Osteocyte (in vitro differentiated cells): Measurements from ENCODE around the gene SPINT2. TPM values are rescaled to one million over a fixed set of nuclear protein-coding genes. Genes with fewer than 3 reads are reported as not detected.
A peak's percentile ranks its signal among the peaks of the same experiment; 100 is the strongest.
"Not testable (repeated sequence)": the region's sequence is repeated elsewhere in the genome, so short reads cannot be mapped to it uniquely, and the experiment has no call there.

ENCODE experiments used
- DNase-seq: peaks from one replicate; pipeline ENCODE4 v3.0.0; 2021; ENCODE audit warnings: mixed read lengths; ENCODE audit not compliant: unreplicated experiment; ENCODE audit errors: extremely low spot score
- H3K27ac Mint-ChIP-seq: one replicate; pipeline ENCODE4 v1.8.0; 2021; ENCODE audit warnings: mild to moderate bottlenecking, mixed read lengths; ENCODE audit not compliant: unreplicated experiment
- H3K27me3 Mint-ChIP-seq: one replicate; pipeline ENCODE4 v1.8.0; 2021; ENCODE audit warnings: mixed read lengths; ENCODE audit not compliant: unreplicated experiment
- H3K36me3 Mint-ChIP-seq: one replicate; pipeline ENCODE4 v1.8.0; 2021; ENCODE audit warnings: mixed read lengths; ENCODE audit not compliant: unreplicated experiment
- H3K4me1 Mint-ChIP-seq: one replicate; pipeline ENCODE4 v1.8.0; 2021; ENCODE audit warnings: mixed read lengths; ENCODE audit not compliant: unreplicated experiment
- H3K4me3 Mint-ChIP-seq: one replicate; pipeline ENCODE4 v1.8.0; 2021; ENCODE audit warnings: mild to moderate bottlenecking, moderate library complexity, mixed read lengths; ENCODE audit not compliant: unreplicated experiment
- H3K9me3 Mint-ChIP-seq: one replicate; pipeline ENCODE4 v1.8.0; 2021; ENCODE audit warnings: mixed read lengths; ENCODE audit not compliant: unreplicated experiment
- CTCF ChIP-seq: fragments of 200-600 bp; sonication (generic); IDR thresholded peaks from 2 replicates; pipeline ENCODE4 v1.5.0; 2021; ENCODE audit warnings: antibody characterized with exemption, mild to moderate bottlenecking, moderate library complexity
- total RNA-seq: library from RNA; stranded (reverse); gene quantifications from 2 replicates; pipeline ENCODE4 v1.2.1, GENCODE V29; 2021

The SPINT2 gene
- total RNA-seq, 1 donor from 2014 or later = 30.4 TPM

DNA sequence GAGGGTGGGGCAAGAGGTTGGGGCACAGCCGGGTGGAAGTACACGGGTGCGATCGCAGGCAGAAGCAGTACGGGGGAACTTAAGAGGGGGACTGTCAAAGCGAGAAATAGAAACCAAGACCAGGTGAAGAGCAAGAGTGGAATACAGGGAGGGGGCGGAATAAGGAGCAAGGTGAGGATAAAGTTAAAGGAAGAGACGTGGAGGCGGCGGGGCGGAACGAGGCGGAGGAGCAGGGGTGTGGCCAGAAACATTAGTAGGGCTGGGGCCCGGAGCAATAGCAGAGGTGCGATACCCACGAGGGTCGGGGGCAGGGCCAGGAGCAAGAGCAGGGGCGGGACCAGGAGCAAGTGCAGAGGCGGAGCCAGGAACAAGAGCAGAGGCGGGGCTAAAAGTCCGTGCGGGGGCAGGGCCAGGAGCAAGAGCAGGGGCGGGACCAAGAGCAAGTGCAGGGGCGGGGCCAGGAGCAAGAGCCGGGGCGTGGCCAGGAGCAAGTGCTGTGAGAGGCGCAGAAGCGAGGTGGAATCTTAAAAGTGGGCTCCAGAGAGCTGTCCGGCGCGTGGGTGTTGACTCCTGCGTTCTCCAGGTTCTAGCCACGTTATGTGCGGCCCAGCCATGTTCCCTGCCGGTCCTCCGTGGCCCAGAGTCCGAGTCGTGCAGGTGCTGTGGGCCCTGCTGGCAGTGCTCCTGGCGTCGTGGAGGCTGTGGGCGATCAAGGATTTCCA, 72.4 kb downstream of the SPINT2 start:
- Mint-ChIP-seq H3K4me3 (peak overlapping the region; percentile 97), H3K27ac (peak overlapping the region; percentile 99), H3K36me3 (peaks cover 2% of the 10 kb centered on the region), H3K9me3 (no peaks in the 10 kb centered on the region), H3K4me1 (peaks cover 7% of the 10 kb centered on the region), H3K27me3 (no peaks in the 10 kb centered on the region)
- no peak for TF ChIP-seq CTCF
- DNase-seq = peak; percentile 97

GRCh38 chr19:38337360-38337653, 72.9 kb downstream of the SPINT2 start:
- H3K27me3 Mint-ChIP-seq = no peaks in the 10 kb centered on the region
- peaks cover 2% of the 10 kb centered on the region for H3K36me3 Mint-ChIP-seq
- DNase-seq = no peak
- no peaks in the 10 kb centered on the region for H3K9me3 Mint-ChIP-seq
- no peak overlapping the region for H3K27ac Mint-ChIP-seq
- H3K4me3 Mint-ChIP-seq = peak overlapping the region; percentile 97
- peaks cover 7% of the 10 kb centered on the region for H3K4me1 Mint-ChIP-seq
- no peak for TF ChIP-seq CTCF

DNA sequence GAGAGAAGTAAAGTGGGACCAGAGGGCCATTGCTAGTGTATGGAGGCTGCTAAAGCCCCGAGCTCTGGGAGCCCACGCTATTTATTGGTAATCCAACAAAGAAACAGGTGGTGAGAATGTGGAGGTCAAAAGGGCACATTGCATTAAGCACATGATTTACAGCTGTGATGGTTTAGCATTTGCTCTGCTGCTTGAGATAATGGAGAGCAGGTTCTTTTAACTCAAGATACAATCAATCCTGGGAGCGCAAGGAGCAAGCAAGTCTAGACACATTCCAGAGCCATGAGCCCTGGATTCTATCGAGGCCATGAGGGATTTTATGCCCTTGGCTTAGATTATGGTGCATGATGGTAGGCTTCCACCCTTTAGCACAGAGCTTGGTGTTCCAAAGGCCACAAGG, 74.6 kb downstream of the SPINT2 start:
- H3K4me1 Mint-ChIP-seq, H3K27me3 Mint-ChIP-seq, H3K27ac Mint-ChIP-seq, H3K9me3 Mint-ChIP-seq, H3K36me3 Mint-ChIP-seq, DNase-seq, H3K4me3 Mint-ChIP-seq: not testable (repeated sequence)

DNA sequence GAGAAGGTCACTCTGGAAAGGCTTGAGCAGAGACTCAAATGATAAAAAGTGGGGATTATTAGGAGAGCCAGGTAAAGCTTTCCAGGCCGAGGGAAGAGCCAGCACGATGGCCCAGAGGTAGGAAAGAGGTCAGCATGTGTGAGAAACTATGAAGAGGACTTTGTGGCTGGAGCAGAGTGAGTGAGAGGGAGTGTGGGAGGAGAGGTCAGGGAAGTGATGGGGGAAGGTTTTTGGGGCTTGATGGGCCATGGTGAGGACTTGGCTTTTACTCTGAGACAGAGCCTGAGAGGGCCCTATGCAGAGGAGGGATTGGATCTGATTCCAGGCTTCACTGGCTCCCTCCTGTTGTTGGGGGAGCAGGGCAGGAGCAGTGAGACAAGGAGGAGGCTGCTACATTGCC, 76.6 kb downstream of the SPINT2 start:
- TF ChIP-seq CTCF = no peak
- Mint-ChIP-seq H3K27me3 (no peaks in the 10 kb centered on the region), H3K4me1 (peaks cover 7% of the 10 kb centered on the region), H3K9me3 (no peaks in the 10 kb centered on the region), H3K27ac (no peak overlapping the region), H3K36me3 (peaks cover 4% of the 10 kb centered on the region), H3K4me3 (no peak overlapping the region)
- DNase-seq = no peak

Other genes with a start within 250 kb of the SPINT2 start
- 0.63 and 2.2 TPM in 2 replicates for gene DPF1, start 40.4 kb upstream of the SPINT2 start, total RNA-seq
- 45.1 TPM in 2 replicates for gene PPP1R14A, start 8.2 kb upstream of the SPINT2 start, total RNA-seq
- gene C19orf33, start 39.7 kb downstream of the SPINT2 start, total RNA-seq = not detected in 2 replicates
- 54.6 and 59.9 TPM in 2 replicates for gene YIF1B, start 51.4 kb downstream of the SPINT2 start, total RNA-seq
- 11.9 and 13.0 TPM in 2 replicates for gene KCNK6, start 55.3 kb downstream of the SPINT2 start, total RNA-seq
- 6.8 and 7.2 TPM in 2 replicates for gene CATSPERG, start 71.3 kb downstream of the SPINT2 start, total RNA-seq
- 162 and 166 TPM in 2 replicates for gene PSMD8, start 110.0 kb downstream of the SPINT2 start, total RNA-seq
- gene GGN, start 123.5 kb downstream of the SPINT2 start, total RNA-seq = 2.1 and 2.3 TPM in 2 replicates
- gene SPRED3, start 124.1 kb downstream of the SPINT2 start, total RNA-seq = 5.9 and 6.0 TPM in 2 replicates
- 19.4 and 22.7 TPM in 2 replicates for gene FAM98C, start 138.5 kb downstream of the SPINT2 start, total RNA-seq
- gene RASGRP4, start 161.6 kb downstream of the SPINT2 start, total RNA-seq = not detected in 2 replicates
- gene RYR1, start 169.1 kb downstream of the SPINT2 start, total RNA-seq = 0.03 and 0.50 TPM in 2 replicates